Astrocyte (in vitro differentiated cells and primary cell): Measurements from ENCODE around the gene STAP2. TPM values are rescaled to one million over a fixed set of nuclear protein-coding genes. Genes with fewer than 3 reads are reported as not detected.

Experiments used
- DNase-seq: peaks from one replicate; pipeline ENCODE4 v3.0.0-alpha.2; 2010; ENCODE audit warnings: low read depth
- FAIRE-seq: peaks from 2 replicates; lab custom pipeline; 2011; peaks lifted over from hg19 to GRCh38; lab: Jason Lieb, UNC
- H2AFZ ChIP-seq: 2 replicates; pipeline ENCODE4 v1.6.0; 2012; ENCODE audit warnings: low read depth, low read length, inconsistent platforms
- H3K27ac ChIP-seq: 2 replicates; pipeline ENCODE4 v1.5.1; 2011; ENCODE audit warnings: low read depth, low read length, inconsistent platforms
- H3K27me3 ChIP-seq: 2 replicates; pipeline ENCODE4 v1.6.0; 2011; ENCODE audit warnings: low read length, inconsistent platforms; ENCODE audit not compliant: insufficient read depth
- H3K36me3 ChIP-seq: 2 replicates; pipeline ENCODE4 v1.5.1; 2011; ENCODE audit warnings: low read length, inconsistent platforms; ENCODE audit not compliant: insufficient read depth
- H3K4me1 ChIP-seq: 2 replicates; pipeline ENCODE4 v1.5.1; 2011; ENCODE audit warnings: low read length, inconsistent platforms; ENCODE audit not compliant: insufficient read depth
- H3K4me2 ChIP-seq: 2 replicates; pipeline ENCODE4 v1.6.0; 2012; ENCODE audit warnings: low read length, inconsistent platforms
- H3K4me3 ChIP-seq: 2 replicates; pipeline ENCODE4 v1.5.1; 2011; ENCODE audit warnings: low read depth, mild to moderate bottlenecking, low read length, inconsistent platforms; ENCODE audit not compliant: insufficient read depth
- H3K79me2 ChIP-seq: 2 replicates; pipeline ENCODE4 v1.6.0; 2012; ENCODE audit warnings: mild to moderate bottlenecking, low read length, inconsistent platforms; ENCODE audit not compliant: insufficient read depth
- H3K9ac ChIP-seq: 2 replicates; pipeline ENCODE4 v1.6.0; 2012; ENCODE audit warnings: mild to moderate bottlenecking, low read length, inconsistent platforms
- H3K9me3 ChIP-seq: 2 replicates; pipeline ENCODE4 v1.5.1; 2012; ENCODE audit warnings: low read depth, mild to moderate bottlenecking, low read length, inconsistent platforms; ENCODE audit not compliant: insufficient read depth
- H4K20me1 ChIP-seq: 2 replicates; pipeline ENCODE4 v1.6.0; 2012; ENCODE audit warnings: low read length, inconsistent platforms; ENCODE audit not compliant: insufficient read depth
- H3K27ac Mint-ChIP-seq: one replicate; pipeline ENCODE4 v1.8.0; 2021; ENCODE audit warnings: mild to moderate bottlenecking, mixed read lengths; ENCODE audit not compliant: unreplicated experiment
- H3K27me3 Mint-ChIP-seq: one replicate; pipeline ENCODE4 v1.8.0; 2021; ENCODE audit warnings: low read depth, mixed read lengths; ENCODE audit not compliant: unreplicated experiment
- H3K36me3 Mint-ChIP-seq: one replicate; pipeline ENCODE4 v1.8.0; 2021; ENCODE audit warnings: low read depth, mixed read lengths; ENCODE audit not compliant: unreplicated experiment
- H3K4me1 Mint-ChIP-seq: one replicate; pipeline ENCODE4 v1.8.0; 2021; ENCODE audit warnings: low read depth, mixed read lengths; ENCODE audit not compliant: unreplicated experiment
- H3K4me3 Mint-ChIP-seq: one replicate; pipeline ENCODE4 v1.8.0; 2021; ENCODE audit warnings: mild to moderate bottlenecking, moderate library complexity, mixed read lengths; ENCODE audit not compliant: unreplicated experiment
- H3K9me3 Mint-ChIP-seq: one replicate; pipeline ENCODE4 v1.8.0; 2021; ENCODE audit warnings: mild to moderate bottlenecking, mixed read lengths; ENCODE audit not compliant: unreplicated experiment
- EZH2 ChIP-seq: IDR thresholded peaks from 2 replicates; pipeline ENCODE4 v1.6.1; 2012; ENCODE audit warnings: mild to moderate bottlenecking, low read length, inconsistent platforms; ENCODE audit not compliant: insufficient read depth
- total RNA-seq: library from RNA; stranded (reverse); gene quantifications from 2 replicates; pipeline ENCODE4 v1.2.1, GENCODE V29; 2021
- TF ChIP-seq, protein P1 (sequence below): IDR thresholded peaks from 2 replicates; pipeline ENCODE4 v1.5.1; 2011; ENCODE audit warnings: low read depth, mild to moderate bottlenecking, inconsistent platforms, low read length, moderate library complexity; ENCODE audit not compliant: insufficient read depth

The STAP2 gene
- total RNA-seq, 1 donor from 2014 or later, result 5.3 TPM

DNA sequence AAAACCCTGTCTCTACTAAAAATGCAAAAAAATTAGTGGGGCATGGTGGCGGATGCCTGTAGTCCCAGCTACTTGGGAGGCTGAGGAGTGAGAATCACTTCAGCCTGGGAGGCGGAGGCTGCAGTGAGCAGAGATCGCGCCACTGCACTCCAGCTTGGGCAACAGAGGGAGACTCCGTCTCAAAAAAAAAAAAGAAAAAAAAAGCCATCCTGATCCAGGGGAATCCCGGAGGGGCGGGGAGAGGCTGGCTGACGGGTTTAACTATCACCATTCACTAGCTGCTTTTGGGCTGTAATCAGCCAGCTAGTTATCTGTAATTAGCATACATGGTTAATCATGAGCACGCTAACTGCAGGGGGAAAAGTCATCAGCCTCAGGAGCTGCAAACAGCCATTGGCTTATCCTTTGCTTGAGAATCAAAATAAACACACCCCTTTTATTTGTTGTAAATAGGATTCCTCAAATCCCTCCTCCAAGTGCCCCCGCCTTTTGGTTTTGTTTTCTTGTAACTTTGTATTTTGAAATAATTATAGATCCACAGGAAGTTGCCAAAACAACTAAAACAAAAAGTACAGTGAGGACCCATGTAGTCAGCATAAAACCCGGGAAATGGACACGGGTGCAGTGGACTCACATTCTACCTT is 24.7 kb downstream of the STAP2 start:
- Histone ChIP-seq H3K9me3 (no peaks in the 10 kb centered on the region), H3K27ac (no peak overlapping the region), H3K9ac (no peak overlapping the region), H4K20me1 (no peaks in the 10 kb centered on the region), H3K79me2 (no peaks in the 10 kb centered on the region), H2AFZ (no peak overlapping the region), H3K4me1 (no peaks in the 10 kb centered on the region), H3K27me3 (no peaks in the 10 kb centered on the region), H3K4me3 (no peak overlapping the region), H3K4me2 (no peak overlapping the region), H3K36me3 (no peaks in the 10 kb centered on the region)
- H3K4me3 Mint-ChIP-seq, result no peak overlapping the region
- DNase-seq (no peak), FAIRE-seq (no peak)
- peaks cover 6% of the 10 kb centered on the region for H3K9me3 Mint-ChIP-seq
- peaks cover 16% of the 10 kb centered on the region for H3K36me3 Mint-ChIP-seq
- no peak for TF ChIP-seq EZH2
- TF ChIP-seq, protein P1, sequence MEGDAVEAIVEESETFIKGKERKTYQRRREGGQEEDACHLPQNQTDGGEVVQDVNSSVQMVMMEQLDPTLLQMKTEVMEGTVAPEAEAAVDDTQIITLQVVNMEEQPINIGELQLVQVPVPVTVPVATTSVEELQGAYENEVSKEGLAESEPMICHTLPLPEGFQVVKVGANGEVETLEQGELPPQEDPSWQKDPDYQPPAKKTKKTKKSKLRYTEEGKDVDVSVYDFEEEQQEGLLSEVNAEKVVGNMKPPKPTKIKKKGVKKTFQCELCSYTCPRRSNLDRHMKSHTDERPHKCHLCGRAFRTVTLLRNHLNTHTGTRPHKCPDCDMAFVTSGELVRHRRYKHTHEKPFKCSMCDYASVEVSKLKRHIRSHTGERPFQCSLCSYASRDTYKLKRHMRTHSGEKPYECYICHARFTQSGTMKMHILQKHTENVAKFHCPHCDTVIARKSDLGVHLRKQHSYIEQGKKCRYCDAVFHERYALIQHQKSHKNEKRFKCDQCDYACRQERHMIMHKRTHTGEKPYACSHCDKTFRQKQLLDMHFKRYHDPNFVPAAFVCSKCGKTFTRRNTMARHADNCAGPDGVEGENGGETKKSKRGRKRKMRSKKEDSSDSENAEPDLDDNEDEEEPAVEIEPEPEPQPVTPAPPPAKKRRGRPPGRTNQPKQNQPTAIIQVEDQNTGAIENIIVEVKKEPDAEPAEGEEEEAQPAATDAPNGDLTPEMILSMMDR, result no peak
- H3K27ac Mint-ChIP-seq, result no peak overlapping the region
- H3K4me1 Mint-ChIP-seq, result no peaks in the 10 kb centered on the region
- peaks cover under 1% of the 10 kb centered on the region for H3K27me3 Mint-ChIP-seq

GRCh38 chr19:4310247-4311121 is 28.1 kb downstream of the STAP2 start:
- Histone ChIP-seq H3K4me2 (no peak overlapping the region), H2AFZ (no peak overlapping the region), H3K4me3 (no peak overlapping the region), H3K4me1 (no peaks in the 10 kb centered on the region), H3K9me3 (no peaks in the 10 kb centered on the region), H4K20me1 (no peaks in the 10 kb centered on the region), H3K79me2 (no peaks in the 10 kb centered on the region), H3K36me3 (no peaks in the 10 kb centered on the region), H3K27ac (no peak overlapping the region), H3K9ac (no peak overlapping the region), H3K27me3 (no peaks in the 10 kb centered on the region)
- H3K9me3 Mint-ChIP-seq, result peaks cover 2% of the 10 kb centered on the region
- DNase-seq (no peak), FAIRE-seq (no peak)
- H3K4me3 Mint-ChIP-seq, result no peak overlapping the region
- no peaks in the 10 kb centered on the region for H3K27me3 Mint-ChIP-seq
- peaks cover 9% of the 10 kb centered on the region for H3K36me3 Mint-ChIP-seq
- TF ChIP-seq EZH2, result no peak
- TF ChIP-seq, protein P1, result no peak
- no peak overlapping the region for H3K27ac Mint-ChIP-seq
- H3K4me1 Mint-ChIP-seq, result no peaks in the 10 kb centered on the region
